Upper lobe of left lung (tissue), 6 donors: Measurements from ENCODE around the gene MICAL3. TPM values are rescaled to one million over a fixed set of nuclear protein-coding genes. Genes with fewer than 3 reads are reported as not detected.
A peak's percentile ranks its signal among the peaks of the same experiment; 100 is the strongest.
"Not testable (repeated sequence)": the region's sequence is repeated elsewhere in the genome, so short reads cannot be mapped to it uniquely, and the experiment has no call there.

ENCODE experiments used
- ATAC-seq, 2 donors: fragments of 200-7000 bp; cut with Tn5 transposase; one replicate each; pipeline ENCODE4 v1.9.1; 2022; ENCODE audit warnings: mild to moderate bottlenecking in 2 of 2, moderate library complexity in 2 of 2; ENCODE audit not compliant: low FRiP score in 2 of 2
- DNase-seq, 2 donors: peaks; one replicate each; pipeline ENCODE4 v3.0.0-alpha.2; 2019 to 2020
- H3K27ac ChIP-seq, 4 donors: fragments of 200-600 bp; sonication (generic); one replicate each; pipeline ENCODE4 v1.5.1; 2016 to 2019
- H3K27me3 ChIP-seq, 4 donors: fragments of 200-600 bp; sonication (generic); one replicate each; pipeline ENCODE4 v1.5.1; 2017 to 2019
- H3K36me3 ChIP-seq, 4 donors: fragments of 200-600 bp; sonication (generic); one replicate each; pipeline ENCODE4 v1.5.1; 2016 to 2019
- H3K4me1 ChIP-seq, 4 donors: fragments of 200-600 bp; sonication (generic); one replicate each; pipeline ENCODE4 v1.5.1; 2018 to 2019
- H3K4me3 ChIP-seq, 4 donors: fragments of 200-600 bp; sonication (generic); one replicate each; pipeline ENCODE4 v1.5.1; 2017 to 2019; ENCODE audit warnings: mild to moderate bottlenecking in 2 of 4, moderate library complexity in 1 of 4
- H3K9me3 ChIP-seq, 4 donors: fragments of 200-600 bp; sonication (generic); one replicate each; pipeline ENCODE4 v1.5.1; 2018 to 2019
- CTCF ChIP-seq, 6 experiments: fragments of 450-650 bp in 4 of 6; fragments of 200-600 bp in 2 of 6; sonication (generic) in 2 of 6; IDR thresholded peaks; one replicate each; pipeline ENCODE4 v1.5.1; 2016 to 2019; ENCODE audit warnings: antibody characterized with exemption in 6 of 6
- EP300 ChIP-seq, 4 donors: sonication (generic); formaldehyde crosslinking; IDR thresholded peaks; one replicate each; pipeline ENCODE4 v1.5.1; 2017; ENCODE audit warnings: antibody characterized with exemption in 4 of 4, control low read depth in 2 of 4
- POLR2A ChIP-seq, 4 donors: fragments of 450-650 bp; IDR thresholded peaks; one replicate each; pipeline ENCODE4 v1.5.1; 2016 to 2017; ENCODE audit warnings: antibody characterized with exemption in 4 of 4, mild to moderate bottlenecking in 2 of 4
- POLR2AphosphoS5 ChIP-seq, 2 donors: sonication (generic); formaldehyde crosslinking; IDR thresholded peaks; one replicate each; pipeline ENCODE4 v1.5.1; 2017; ENCODE audit warnings: antibody characterized with exemption in 2 of 2
- WGBS, 2 donors: methylation state at CpG; one replicate each; pipeline ENCODE4 v1.1.5; 2017 to 2018; 5-methylcytosine and 5-hydroxymethylcytosine counted together
- total RNA-seq, 6 donors: library from RNA; depleted of rRNA in 4 of 6; stranded (reverse); fragments of >200 nt in 4 of 6; gene quantifications; one replicate each; pipeline versions ENCODE4 v1.1.0 to v1.2.1, GENCODE V29; 2016 to 2021
- donor health status: DM: no; HTN: no; CAD: no; lungs with moderate emphysema.
- donor health status: DM: no; HTN: yes; CAD: no; lungs with severe emphysema.

Gene MICAL3
- total RNA-seq, 6 donors from 2014 or later, result 6.4 to 39.8 (median 23.4) TPM

- no peaks in the 10 kb centered on the region for H3K36me3 ChIP-seq
- no peaks in the 10 kb centered on the region for H3K9me3 ChIP-seq
- H3K27ac ChIP-seq, result peak overlapping the region in 3 of 4 donors; percentile 8 to 91 (median 75)
- no peaks in the 10 kb centered on the region for H3K27me3 ChIP-seq
- 86 to 92% methylated on average over 5 to 9 of the region's 9 CpGs for WGBS, 2 donors
- ATAC-seq (no peak), DNase-seq (peak in 1 of 2 donors; percentile 61)
- H3K4me1 ChIP-seq, result peaks cover 17 to 50% (median 31%) of the 10 kb centered on the region in 4 donors
- TF ChIP-seq POLR2AphosphoS5 (IDR thresholded peaks at IDR 0.05) (no peak), POLR2A (IDR thresholded peaks at IDR 0.05) (no peak), CTCF (IDR thresholded peaks at IDR 0.05) (no peak), EP300 (IDR thresholded peaks at IDR 0.05) (no peak)
- H3K4me3 ChIP-seq, result no peak overlapping the region
Observed at GRCh38 chr22:17769716-17770082, 254.7 kb downstream of the MICAL3 start.

- Histone ChIP-seq H3K4me3 (no peak overlapping the region), H3K4me1 (peaks cover 17 to 48% (median 30%) of the 10 kb centered on the region in 4 donors)
- WGBS, 2 donors, result 75 to 79% methylated on average over 8 to 14 of the region's 14 CpGs
Observed at GRCh38 chr22:17769013-17769715, 255.2 kb downstream of the MICAL3 start.

GRCh38 chr22:17767233-17768065, 256.9 kb downstream of the MICAL3 start:
- H3K27me3 ChIP-seq, result no peaks in the 10 kb centered on the region
- H3K4me1 ChIP-seq, result peaks cover 5 to 31% (median 18%) of the 10 kb centered on the region in 4 donors
- WGBS, 2 donors, result 83 to 84% methylated on average over 14 of the region's 14 CpGs
- no peaks in the 10 kb centered on the region for H3K9me3 ChIP-seq
- H3K36me3 ChIP-seq, result no peaks in the 10 kb centered on the region
- DNase-seq (no peak), ATAC-seq (no peak)
- no peak overlapping the region for H3K27ac ChIP-seq
- no peak overlapping the region for H3K4me3 ChIP-seq
- TF ChIP-seq EP300 (IDR thresholded peaks at IDR 0.05) (no peak), POLR2A (IDR thresholded peaks at IDR 0.05) (no peak), POLR2AphosphoS5 (IDR thresholded peaks at IDR 0.05) (no peak), CTCF (IDR thresholded peaks at IDR 0.05) (no peak)

More at GRCh38 chr22:17769013-17769715, 255.2 kb downstream of the MICAL3 start:
- Histone ChIP-seq H3K9me3 (no peaks in the 10 kb centered on the region), H3K36me3 (no peaks in the 10 kb centered on the region), H3K27me3 (no peaks in the 10 kb centered on the region), H3K27ac (peak overlapping the region in 3 of 4 donors; percentile 8 to 91 (median 75))
- no peak for TF ChIP-seq POLR2A (IDR thresholded peaks at IDR 0.05)
- TF ChIP-seq EP300 (IDR thresholded peaks at IDR 0.05), result no peak
- TF ChIP-seq POLR2AphosphoS5 (IDR thresholded peaks at IDR 0.05), result no peak
- TF ChIP-seq CTCF (IDR thresholded peaks at IDR 0.05), result no peak
- ATAC-seq (no peak), DNase-seq (peak; percentile 54 to 68)

- 92 to 98% methylated on average over 4 to 5 of the region's 5 CpGs for WGBS, 2 donors
- not testable (repeated sequence) for H3K27me3 ChIP-seq, H3K4me1 ChIP-seq, ATAC-seq, H3K36me3 ChIP-seq, H3K9me3 ChIP-seq, H3K27ac ChIP-seq, DNase-seq, H3K4me3 ChIP-seq
Observed at GRCh38 chr22:17764852-17765251, 259.5 kb downstream of the MICAL3 start.

- no peak for DNase-seq
- H3K4me1 ChIP-seq, result peaks cover 0 to 2% (median under 1%) of the 10 kb centered on the region in 4 donors
- no peak overlapping the region for H3K27ac ChIP-seq
- no peak for ATAC-seq
- WGBS, 2 donors, result 79 to 81% methylated on average over 5 of the region's 5 CpGs
- no peaks in the 10 kb centered on the region for H3K36me3 ChIP-seq
- no peak for TF ChIP-seq CTCF (IDR thresholded peaks at IDR 0.05)
- TF ChIP-seq EP300 (IDR thresholded peaks at IDR 0.05), result no peak
- TF ChIP-seq POLR2A (IDR thresholded peaks at IDR 0.05), result no peak
- no peak for TF ChIP-seq POLR2AphosphoS5 (IDR thresholded peaks at IDR 0.05)
- H3K4me3 ChIP-seq, result no peak overlapping the region
- H3K27me3 ChIP-seq, result no peaks in the 10 kb centered on the region
- H3K9me3 ChIP-seq, result no peaks in the 10 kb centered on the region
Observed at GRCh38 chr22:17764036-17764435, 260.3 kb downstream of the MICAL3 start.

GRCh38 chr22:17763442-17763841, 260.9 kb downstream of the MICAL3 start:
- H3K36me3 ChIP-seq, H3K9me3 ChIP-seq, ATAC-seq, H3K27me3 ChIP-seq, H3K4me3 ChIP-seq, H3K27ac ChIP-seq, DNase-seq, H3K4me1 ChIP-seq: not testable (repeated sequence)
- WGBS, 2 donors, result 78 to 82% methylated on average over 10 of the region's 10 CpGs
